HuH-7.5 (cell line): ENCODE results near the gene EFNA5.

Source experiments
- DNase-seq: peaks from one replicate; pipeline ENCODE4 v3.0.0; 2011; ENCODE audit warnings: low spot score

The EFNA5 gene

GRCh38 chr5:107603349-107603748 is 67.4 kb downstream of the EFNA5 start:
- no peak for DNase-seq

- no peak for DNase-seq
Observed at GRCh38 chr5:107602896-107603295, 67.8 kb downstream of the EFNA5 start.

- DNase-seq = no peak
Observed at GRCh38 chr5:107601076-107601475, 69.7 kb downstream of the EFNA5 start.

- no peak for DNase-seq
Observed at GRCh38 chr5:107598958-107599357, 71.8 kb downstream of the EFNA5 start.

GRCh38 chr5:107597803-107598202 is 72.9 kb downstream of the EFNA5 start:
- DNase-seq = no peak

GRCh38 chr5:107597247-107597646 is 73.5 kb downstream of the EFNA5 start:
- no peak for DNase-seq

GRCh38 chr5:107594253-107595045 is 76.3 kb downstream of the EFNA5 start:
- DNase-seq = no peak

- no peak for DNase-seq
Observed at GRCh38 chr5:107593009-107593408, 77.7 kb downstream of the EFNA5 start.

- DNase-seq = no peak
Observed at GRCh38 chr5:107592515-107592914, 78.2 kb downstream of the EFNA5 start.

- DNase-seq = no peak
Observed at GRCh38 chr5:107590686-107591085, 80.1 kb downstream of the EFNA5 start.

- DNase-seq = no peak
Observed at GRCh38 chr5:107589520-107590193, 81.1 kb downstream of the EFNA5 start.

- no peak for DNase-seq
Observed at GRCh38 chr5:107582625-107583024, 88.1 kb downstream of the EFNA5 start.

- DNase-seq = no peak
Observed at GRCh38 chr5:107580889-107581820, 89.6 kb downstream of the EFNA5 start.

- DNase-seq = no peak
Observed at GRCh38 chr5:107578051-107578635, 92.6 kb downstream of the EFNA5 start.

- no peak for DNase-seq
Observed at GRCh38 chr5:107577394-107577950, 93.3 kb downstream of the EFNA5 start.

GRCh38 chr5:107576736-107577393 is 93.9 kb downstream of the EFNA5 start:
- DNase-seq = no peak

- DNase-seq = no peak
Observed at GRCh38 chr5:107576155-107576554, 94.6 kb downstream of the EFNA5 start.

GRCh38 chr5:107574287-107574686 is 96.5 kb downstream of the EFNA5 start:
- DNase-seq = no peak

- no peak for DNase-seq
Observed at GRCh38 chr5:107572715-107573368, 97.9 kb downstream of the EFNA5 start.

- peak; percentile 27 for DNase-seq
Observed at GRCh38 chr5:107571621-107572536, 98.9 kb downstream of the EFNA5 start.
